Uterus (tissue), 4 donors: ENCODE measurements around the gene SMAD6. TPM values are rescaled to one million over a fixed set of nuclear protein-coding genes. Genes with fewer than 3 reads are reported as not detected.

Experiments
- DNase-seq, 2 donors: peaks; one replicate each; pipeline ENCODE4 v3.0.0-alpha.2; 2019 to 2020
- H3K27ac ChIP-seq, 2 donors: fragments of 200-600 bp; sonication (generic); 1 replicate in 1 of 2; 2 replicates in 1 of 2; pipeline ENCODE4 v1.5.1; 2016 to 2018
- H3K27me3 ChIP-seq, 2 donors: fragments of 200-600 bp; sonication (generic); one replicate each; pipeline ENCODE4 v1.5.1; 2018 to 2019; ENCODE audit warnings: control low read depth in 1 of 2
- H3K36me3 ChIP-seq, 2 donors: fragments of 200-600 bp; sonication (generic); one replicate each; pipeline ENCODE4 v1.5.1; 2019; ENCODE audit warnings: control low read depth in 1 of 2
- H3K4me1 ChIP-seq, 2 donors: fragments of 200-600 bp; sonication (generic); one replicate each; pipeline ENCODE4 v1.5.1; 2018 to 2019; ENCODE audit warnings: control low read depth in 1 of 2
- H3K4me3 ChIP-seq, 2 donors: fragments of 200-600 bp; sonication (generic); 1 replicate in 1 of 2; 2 replicates in 1 of 2; pipeline ENCODE4 v1.5.1; 2018 to 2019; ENCODE audit warnings: mild to moderate bottlenecking in 1 of 2
- H3K9me3 ChIP-seq, 2 donors: fragments of 200-600 bp; sonication (generic); one replicate each; pipeline ENCODE4 v1.5.1; 2019; ENCODE audit warnings: control low read depth in 1 of 2
- POLR2A ChIP-seq, 2 donors: fragments of 450-650 bp; IDR thresholded peaks; one replicate each; pipeline ENCODE4 v1.6.1; 2016; ENCODE audit warnings: antibody characterized with exemption in 2 of 2, mild to moderate bottlenecking in 1 of 2, moderate library complexity in 1 of 2
- intact Hi-C: fragments of 100-400 bp; cut with DNase I; formaldehyde crosslinking; loops from one replicate; pipeline ENCODE4 v1.15.1; 2023; ENCODE audit warnings: low total_unique reads
- total RNA-seq, 4 donors: library from RNA; depleted of rRNA in 3 of 4; stranded (reverse); fragments of >200 nt in 3 of 4; gene quantifications; one replicate each; pipeline versions ENCODE4 v1.1.0 to v1.2.4, GENCODE V29; 2014 to 2023
- TF ChIP-seq, protein P1 (sequence below), 4 experiments: fragments of 200-600 bp in 2 of 4; fragments of 450-650 bp in 2 of 4; sonication (generic) in 2 of 4; IDR thresholded peaks; one replicate each; pipeline ENCODE4 v1.5.1; 2016 to 2019; ENCODE audit warnings: antibody characterized with exemption in 4 of 4, mild to moderate bottlenecking in 2 of 4, moderate library complexity in 1 of 4
- donor health status: DM: yes; HTN: yes; CAD: no.

SMAD6 gene
- total RNA-seq, 4 donors from 2014 or later, result 9.4 to 30.1 (median 19.1) TPM

DNA sequence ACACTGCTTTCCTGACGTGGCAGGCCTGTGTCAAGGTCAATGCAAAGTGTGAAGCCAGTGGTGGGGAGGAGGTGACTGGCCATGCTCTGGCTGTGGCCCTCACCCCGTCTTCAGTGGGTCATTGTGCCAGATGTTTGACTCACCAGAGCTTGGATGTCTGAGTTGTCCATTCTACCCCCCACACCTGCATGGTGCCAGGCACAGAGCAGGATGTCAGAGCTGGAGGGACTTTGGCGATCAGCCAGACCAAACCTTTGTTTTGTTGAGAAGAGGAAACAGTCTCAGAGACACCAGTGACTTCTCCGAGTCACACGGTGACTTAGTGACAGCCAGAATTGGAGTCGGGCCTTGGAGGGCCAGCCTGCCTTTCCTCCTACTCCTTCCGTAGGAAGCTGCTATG, 49.5 kb downstream of the SMAD6 start:
- Histone ChIP-seq H3K9me3 (peaks cover 0 to 4% of the 10 kb centered on the region in 2 donors), H3K27me3 (no peaks in the 10 kb centered on the region), H3K4me3 (no peak overlapping the region), H3K36me3 (no peaks in the 10 kb centered on the region), H3K27ac (peak overlapping the region in 1 of 2 donors; percentile 15), H3K4me1 (peaks cover 0 to 3% of the 10 kb centered on the region in 2 donors)
- intact Hi-C loops, result no loop called here
- TF ChIP-seq, protein P1, sequence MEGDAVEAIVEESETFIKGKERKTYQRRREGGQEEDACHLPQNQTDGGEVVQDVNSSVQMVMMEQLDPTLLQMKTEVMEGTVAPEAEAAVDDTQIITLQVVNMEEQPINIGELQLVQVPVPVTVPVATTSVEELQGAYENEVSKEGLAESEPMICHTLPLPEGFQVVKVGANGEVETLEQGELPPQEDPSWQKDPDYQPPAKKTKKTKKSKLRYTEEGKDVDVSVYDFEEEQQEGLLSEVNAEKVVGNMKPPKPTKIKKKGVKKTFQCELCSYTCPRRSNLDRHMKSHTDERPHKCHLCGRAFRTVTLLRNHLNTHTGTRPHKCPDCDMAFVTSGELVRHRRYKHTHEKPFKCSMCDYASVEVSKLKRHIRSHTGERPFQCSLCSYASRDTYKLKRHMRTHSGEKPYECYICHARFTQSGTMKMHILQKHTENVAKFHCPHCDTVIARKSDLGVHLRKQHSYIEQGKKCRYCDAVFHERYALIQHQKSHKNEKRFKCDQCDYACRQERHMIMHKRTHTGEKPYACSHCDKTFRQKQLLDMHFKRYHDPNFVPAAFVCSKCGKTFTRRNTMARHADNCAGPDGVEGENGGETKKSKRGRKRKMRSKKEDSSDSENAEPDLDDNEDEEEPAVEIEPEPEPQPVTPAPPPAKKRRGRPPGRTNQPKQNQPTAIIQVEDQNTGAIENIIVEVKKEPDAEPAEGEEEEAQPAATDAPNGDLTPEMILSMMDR (IDR thresholded peaks at IDR 0.05), result no peak
- no peak for TF ChIP-seq POLR2A (IDR thresholded peaks at IDR 0.05)
- no peak for DNase-seq

DNA sequence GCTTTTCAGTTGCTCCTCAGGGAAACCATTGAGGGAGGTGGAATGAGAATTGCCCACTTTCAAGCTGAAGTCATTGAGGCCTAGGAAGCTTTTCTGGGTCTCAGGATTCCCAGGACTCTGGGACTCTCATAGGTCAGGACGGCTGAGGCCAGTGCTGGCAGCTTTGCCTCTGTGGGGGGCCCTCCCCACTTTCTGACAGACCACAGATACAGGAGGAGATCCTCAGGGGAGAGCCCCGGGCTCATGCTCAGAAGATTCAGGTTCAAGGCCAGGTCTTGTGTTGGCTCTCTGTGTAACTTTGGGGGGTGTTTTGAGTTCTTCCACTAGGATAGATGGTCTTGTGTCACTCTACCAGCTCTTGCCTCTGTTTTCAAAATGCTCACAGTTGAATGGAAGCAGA, 50.0 kb downstream of the SMAD6 start:
- no peak overlapping the region for H3K4me3 ChIP-seq
- intact Hi-C loops, result no loop called here
- peaks cover 0 to 3% of the 10 kb centered on the region in 2 donors for H3K4me1 ChIP-seq
- peaks cover 0 to 4% of the 10 kb centered on the region in 2 donors for H3K9me3 ChIP-seq
- DNase-seq, result no peak
- no peak overlapping the region for H3K27ac ChIP-seq
- no peaks in the 10 kb centered on the region for H3K27me3 ChIP-seq
- no peaks in the 10 kb centered on the region for H3K36me3 ChIP-seq
- no peak for TF ChIP-seq POLR2A (IDR thresholded peaks at IDR 0.05)

DNA sequence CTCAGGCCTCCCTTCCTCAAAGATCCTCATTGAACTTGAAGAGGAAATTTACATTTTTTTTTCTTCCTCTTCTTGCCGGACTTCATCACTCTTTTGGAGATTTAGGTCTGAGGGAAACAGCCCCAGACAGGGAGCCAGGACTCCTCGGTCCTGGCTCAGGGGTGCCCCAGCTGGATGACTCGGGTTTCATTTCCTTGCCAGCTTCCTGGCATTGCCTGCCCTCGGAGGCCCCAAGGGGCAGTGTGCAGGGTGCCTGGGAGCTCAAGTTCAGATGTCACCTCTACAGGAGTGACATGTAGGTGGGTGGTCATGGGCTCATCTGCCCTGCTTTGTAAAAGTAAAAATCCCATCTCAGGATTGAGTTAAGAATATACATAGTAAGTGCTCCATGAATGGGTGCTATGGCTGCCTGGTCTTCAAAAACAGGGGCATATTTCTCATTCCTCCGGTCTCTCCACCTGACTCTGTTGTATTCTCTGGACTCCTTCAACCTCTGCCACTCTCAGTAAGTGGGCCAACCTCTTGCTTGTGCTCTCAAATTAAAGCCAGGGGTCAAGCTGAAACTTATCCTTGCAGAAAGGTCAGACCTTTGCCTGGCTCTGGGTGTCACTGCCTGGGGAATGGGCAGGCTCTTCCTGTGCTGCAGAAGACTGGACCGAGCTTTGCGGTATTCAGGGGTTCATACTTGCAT, 51.8 kb downstream of the SMAD6 start:
- H3K27me3 ChIP-seq, result no peaks in the 10 kb centered on the region
- no peaks in the 10 kb centered on the region for H3K4me1 ChIP-seq
- intact Hi-C loops, result no loop called here
- TF ChIP-seq, protein P1 (IDR thresholded peaks at IDR 0.05), result no peak
- no peak for TF ChIP-seq POLR2A (IDR thresholded peaks at IDR 0.05)
- no peaks in the 10 kb centered on the region for H3K36me3 ChIP-seq
- no peak overlapping the region for H3K27ac ChIP-seq
- H3K9me3 ChIP-seq, result peaks cover 0 to 4% of the 10 kb centered on the region in 2 donors
- DNase-seq, result no peak
- no peak overlapping the region for H3K4me3 ChIP-seq

DNA sequence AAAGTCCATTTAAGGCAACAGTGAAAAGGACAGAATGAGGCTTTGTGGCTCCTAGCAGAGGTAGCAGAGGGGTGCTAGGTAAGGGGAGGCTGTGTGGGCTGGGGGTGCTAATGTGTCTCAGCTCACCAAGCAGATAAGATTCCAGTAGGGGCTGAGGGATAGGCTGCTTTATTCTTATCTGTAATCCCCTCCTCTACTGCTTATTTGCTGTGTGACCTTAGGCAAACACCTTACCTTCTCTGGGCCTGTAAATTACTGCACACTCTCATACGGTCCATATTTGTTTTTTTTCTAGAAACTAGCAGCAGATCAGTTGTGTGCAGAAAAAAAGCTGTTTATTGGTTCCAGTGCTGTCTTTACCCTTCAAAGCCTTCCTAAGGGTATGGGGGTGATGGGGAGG, 52.8 kb downstream of the SMAD6 start:
- Histone ChIP-seq H3K4me1 (no peaks in the 10 kb centered on the region), H3K36me3 (no peaks in the 10 kb centered on the region), H3K4me3 (no peak overlapping the region), H3K27ac (no peak overlapping the region), H3K27me3 (no peaks in the 10 kb centered on the region), H3K9me3 (peaks cover 0 to 4% of the 10 kb centered on the region in 2 donors)
- no peak for TF ChIP-seq POLR2A (IDR thresholded peaks at IDR 0.05)
- TF ChIP-seq, protein P1 (IDR thresholded peaks at IDR 0.05), result no peak
- intact Hi-C loops, result no loop called here
- no peak for DNase-seq

DNA sequence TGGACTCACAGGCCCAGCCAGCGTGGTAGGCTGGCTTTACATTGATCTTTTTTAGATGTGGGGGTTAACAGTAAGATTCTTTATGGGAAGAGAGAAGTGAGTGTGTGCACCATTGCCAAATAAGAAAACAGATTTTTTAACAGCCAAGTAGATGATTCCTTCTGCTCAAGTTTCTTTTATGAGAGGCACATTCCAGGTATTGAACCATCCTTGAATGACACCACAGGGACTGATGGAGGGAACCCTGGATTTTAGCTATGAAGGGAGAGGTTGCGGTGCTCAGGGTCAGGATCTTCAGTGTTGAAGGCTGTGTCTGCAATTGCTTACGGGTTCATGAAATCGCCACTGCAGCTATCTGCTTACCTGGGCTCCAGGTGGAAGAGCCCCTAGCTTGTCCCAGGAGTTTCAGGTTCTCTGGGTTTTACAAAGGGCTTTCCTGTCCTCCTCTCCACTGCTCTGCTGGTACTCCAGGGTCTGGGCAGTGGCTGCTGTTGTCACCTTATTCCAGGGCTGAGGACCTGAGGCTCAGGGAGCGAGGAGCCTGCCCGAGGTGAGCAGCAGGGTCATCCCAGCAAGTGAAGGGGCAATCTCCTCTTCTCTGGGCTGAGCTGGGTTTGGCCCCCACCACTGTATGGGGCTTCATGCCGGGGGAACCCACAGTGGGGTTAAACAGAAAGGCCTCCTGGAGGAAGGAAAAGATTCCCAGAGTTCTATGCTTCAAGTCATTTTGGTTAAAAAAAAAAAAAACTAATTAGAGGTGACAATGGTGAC, 53.4 kb downstream of the SMAD6 start:
- intact Hi-C loops, result no loop called here
- Histone ChIP-seq H3K4me3 (no peak overlapping the region), H3K9me3 (peaks cover 0 to 4% of the 10 kb centered on the region in 2 donors), H3K27me3 (no peaks in the 10 kb centered on the region), H3K4me1 (no peaks in the 10 kb centered on the region), H3K27ac (no peak overlapping the region), H3K36me3 (no peaks in the 10 kb centered on the region)
- DNase-seq, result no peak
- no peak for TF ChIP-seq POLR2A (IDR thresholded peaks at IDR 0.05)
- TF ChIP-seq, protein P1 (IDR thresholded peaks at IDR 0.05), result no peak
